Astrocyte (in vitro differentiated cells and primary cell): Measurements from ENCODE around the gene ZNF518B. TPM values are rescaled to one million over a fixed set of nuclear protein-coding genes. Genes with fewer than 3 reads are reported as not detected.

Experiments
- DNase-seq: peaks from one replicate; pipeline ENCODE4 v3.0.0-alpha.2; 2010; ENCODE audit warnings: low read depth
- FAIRE-seq: peaks from 2 replicates; lab custom pipeline; 2011; peaks lifted over from hg19 to GRCh38; lab: Jason Lieb, UNC
- H2AFZ ChIP-seq: 2 replicates; pipeline ENCODE4 v1.6.0; 2012; ENCODE audit warnings: low read depth, low read length, inconsistent platforms
- H3K27ac ChIP-seq: 2 replicates; pipeline ENCODE4 v1.5.1; 2011; ENCODE audit warnings: low read depth, low read length, inconsistent platforms
- H3K27me3 ChIP-seq: 2 replicates; pipeline ENCODE4 v1.6.0; 2011; ENCODE audit warnings: low read length, inconsistent platforms; ENCODE audit not compliant: insufficient read depth
- H3K36me3 ChIP-seq: 2 replicates; pipeline ENCODE4 v1.5.1; 2011; ENCODE audit warnings: low read length, inconsistent platforms; ENCODE audit not compliant: insufficient read depth
- H3K4me1 ChIP-seq: 2 replicates; pipeline ENCODE4 v1.5.1; 2011; ENCODE audit warnings: low read length, inconsistent platforms; ENCODE audit not compliant: insufficient read depth
- H3K4me2 ChIP-seq: 2 replicates; pipeline ENCODE4 v1.6.0; 2012; ENCODE audit warnings: low read length, inconsistent platforms
- H3K4me3 ChIP-seq: 2 replicates; pipeline ENCODE4 v1.5.1; 2011; ENCODE audit warnings: low read depth, mild to moderate bottlenecking, low read length, inconsistent platforms; ENCODE audit not compliant: insufficient read depth
- H3K79me2 ChIP-seq: 2 replicates; pipeline ENCODE4 v1.6.0; 2012; ENCODE audit warnings: mild to moderate bottlenecking, low read length, inconsistent platforms; ENCODE audit not compliant: insufficient read depth
- H3K9ac ChIP-seq: 2 replicates; pipeline ENCODE4 v1.6.0; 2012; ENCODE audit warnings: mild to moderate bottlenecking, low read length, inconsistent platforms
- H3K9me3 ChIP-seq: 2 replicates; pipeline ENCODE4 v1.5.1; 2012; ENCODE audit warnings: low read depth, mild to moderate bottlenecking, low read length, inconsistent platforms; ENCODE audit not compliant: insufficient read depth
- H4K20me1 ChIP-seq: 2 replicates; pipeline ENCODE4 v1.6.0; 2012; ENCODE audit warnings: low read length, inconsistent platforms; ENCODE audit not compliant: insufficient read depth
- H3K27ac Mint-ChIP-seq: one replicate; pipeline ENCODE4 v1.8.0; 2021; ENCODE audit warnings: mild to moderate bottlenecking, mixed read lengths; ENCODE audit not compliant: unreplicated experiment
- H3K27me3 Mint-ChIP-seq: one replicate; pipeline ENCODE4 v1.8.0; 2021; ENCODE audit warnings: low read depth, mixed read lengths; ENCODE audit not compliant: unreplicated experiment
- H3K36me3 Mint-ChIP-seq: one replicate; pipeline ENCODE4 v1.8.0; 2021; ENCODE audit warnings: low read depth, mixed read lengths; ENCODE audit not compliant: unreplicated experiment
- H3K4me1 Mint-ChIP-seq: one replicate; pipeline ENCODE4 v1.8.0; 2021; ENCODE audit warnings: low read depth, mixed read lengths; ENCODE audit not compliant: unreplicated experiment
- H3K4me3 Mint-ChIP-seq: one replicate; pipeline ENCODE4 v1.8.0; 2021; ENCODE audit warnings: mild to moderate bottlenecking, moderate library complexity, mixed read lengths; ENCODE audit not compliant: unreplicated experiment
- H3K9me3 Mint-ChIP-seq: one replicate; pipeline ENCODE4 v1.8.0; 2021; ENCODE audit warnings: mild to moderate bottlenecking, mixed read lengths; ENCODE audit not compliant: unreplicated experiment
- CTCF ChIP-seq: IDR thresholded peaks from 2 replicates; pipeline ENCODE4 v1.5.1; 2011; ENCODE audit warnings: low read depth, mild to moderate bottlenecking, inconsistent platforms, low read length, moderate library complexity; ENCODE audit not compliant: insufficient read depth
- EZH2 ChIP-seq: IDR thresholded peaks from 2 replicates; pipeline ENCODE4 v1.6.1; 2012; ENCODE audit warnings: mild to moderate bottlenecking, low read length, inconsistent platforms; ENCODE audit not compliant: insufficient read depth
- total RNA-seq: library from RNA; stranded (reverse); gene quantifications from 2 replicates; pipeline ENCODE4 v1.2.1, GENCODE V29; 2021

ZNF518B gene
- total RNA-seq, 1 donor from 2014 or later: 33.1 TPM

- no peaks in the 10 kb centered on the region for H3K79me2 ChIP-seq
- Mint-ChIP-seq H3K4me3 (no peak overlapping the region), H3K27ac (no peak overlapping the region), H3K36me3 (no peaks in the 10 kb centered on the region), H3K9me3 (no peaks in the 10 kb centered on the region), H3K4me1 (peaks cover 2% of the 10 kb centered on the region), H3K27me3 (no peaks in the 10 kb centered on the region)
- TF ChIP-seq EZH2 (no peak), CTCF (no peak)
- no peak overlapping the region for H2AFZ ChIP-seq
- H3K4me3 ChIP-seq: no peak overlapping the region
- H3K27me3 ChIP-seq: no peaks in the 10 kb centered on the region
- H3K4me2 ChIP-seq: no peak overlapping the region
- H3K4me1 ChIP-seq: no peaks in the 10 kb centered on the region
- FAIRE-seq (no peak), DNase-seq (peak; percentile 0)
- no peaks in the 10 kb centered on the region for H3K9me3 ChIP-seq
- H4K20me1 ChIP-seq: no peaks in the 10 kb centered on the region
- no peak overlapping the region for H3K9ac ChIP-seq
- no peak overlapping the region for H3K27ac ChIP-seq
- no peaks in the 10 kb centered on the region for H3K36me3 ChIP-seq
These were observed 39.5 kb downstream of the ZNF518B start for GRCh38 chr4:10417740-10418139.

- Histone ChIP-seq H4K20me1 (no peaks in the 10 kb centered on the region), H3K4me2 (no peak overlapping the region), H3K27me3 (no peaks in the 10 kb centered on the region), H3K4me3 (no peak overlapping the region), H3K27ac (no peak overlapping the region), H3K36me3 (no peaks in the 10 kb centered on the region), H3K79me2 (no peaks in the 10 kb centered on the region), H3K4me1 (no peaks in the 10 kb centered on the region), H3K9me3 (no peaks in the 10 kb centered on the region), H3K9ac (no peak overlapping the region), H2AFZ (no peak overlapping the region)
- Mint-ChIP-seq H3K27ac (no peak overlapping the region), H3K9me3 (no peaks in the 10 kb centered on the region), H3K4me1 (peaks cover 2% of the 10 kb centered on the region), H3K27me3 (no peaks in the 10 kb centered on the region), H3K4me3 (no peak overlapping the region), H3K36me3 (no peaks in the 10 kb centered on the region)
- no peak for FAIRE-seq
- DNase-seq: no peak
- TF ChIP-seq EZH2: no peak
- TF ChIP-seq CTCF: no peak
These were observed 40.8 kb downstream of the ZNF518B start for GRCh38 chr4:10416441-10416840.

- Mint-ChIP-seq H3K9me3 (no peaks in the 10 kb centered on the region), H3K27ac (no peak overlapping the region), H3K27me3 (no peaks in the 10 kb centered on the region), H3K36me3 (no peaks in the 10 kb centered on the region), H3K4me1 (peaks cover 2% of the 10 kb centered on the region), H3K4me3 (no peak overlapping the region)
- Histone ChIP-seq H3K36me3 (no peaks in the 10 kb centered on the region), H3K4me2 (no peak overlapping the region), H4K20me1 (no peaks in the 10 kb centered on the region), H3K4me1 (no peaks in the 10 kb centered on the region), H3K27me3 (no peaks in the 10 kb centered on the region), H3K79me2 (no peaks in the 10 kb centered on the region), H3K9ac (no peak overlapping the region), H2AFZ (no peak overlapping the region), H3K27ac (no peak overlapping the region), H3K9me3 (no peaks in the 10 kb centered on the region), H3K4me3 (no peak overlapping the region)
- TF ChIP-seq EZH2: no peak
- no peak for TF ChIP-seq CTCF
- no peak for FAIRE-seq
- no peak for DNase-seq
These were observed 44.0 kb downstream of the ZNF518B start for GRCh38 chr4:10413177-10413576.
